HFF-Myc (cell line): ENCODE measurements around the gene ST8SIA5.

Source experiments
- DNase-seq: peaks from one replicate; pipeline ENCODE4 v3.0.0-alpha.2; 2011; ENCODE audit warnings: low read depth; ENCODE audit errors: extremely low read depth
- H3K4me3 ChIP-seq: replicated peaks from 2 replicates; pipeline ENCODE4 v1.5.1; 2011; ENCODE audit warnings: low read depth, mild to moderate bottlenecking, control low read depth, low read length
- TF ChIP-seq, protein P1 (sequence below): IDR thresholded peaks from 2 replicates; pipeline ENCODE4 v1.5.1; 2012; ENCODE audit warnings: mild to moderate bottlenecking, low read depth, low read length, control low read depth; ENCODE audit errors: missing control alignments

ST8SIA5 gene

GRCh38 chr18:46679846-46680598 lies 76.8 kb downstream of the ST8SIA5 start:
- DNase-seq = no peak
- TF ChIP-seq, protein P1, sequence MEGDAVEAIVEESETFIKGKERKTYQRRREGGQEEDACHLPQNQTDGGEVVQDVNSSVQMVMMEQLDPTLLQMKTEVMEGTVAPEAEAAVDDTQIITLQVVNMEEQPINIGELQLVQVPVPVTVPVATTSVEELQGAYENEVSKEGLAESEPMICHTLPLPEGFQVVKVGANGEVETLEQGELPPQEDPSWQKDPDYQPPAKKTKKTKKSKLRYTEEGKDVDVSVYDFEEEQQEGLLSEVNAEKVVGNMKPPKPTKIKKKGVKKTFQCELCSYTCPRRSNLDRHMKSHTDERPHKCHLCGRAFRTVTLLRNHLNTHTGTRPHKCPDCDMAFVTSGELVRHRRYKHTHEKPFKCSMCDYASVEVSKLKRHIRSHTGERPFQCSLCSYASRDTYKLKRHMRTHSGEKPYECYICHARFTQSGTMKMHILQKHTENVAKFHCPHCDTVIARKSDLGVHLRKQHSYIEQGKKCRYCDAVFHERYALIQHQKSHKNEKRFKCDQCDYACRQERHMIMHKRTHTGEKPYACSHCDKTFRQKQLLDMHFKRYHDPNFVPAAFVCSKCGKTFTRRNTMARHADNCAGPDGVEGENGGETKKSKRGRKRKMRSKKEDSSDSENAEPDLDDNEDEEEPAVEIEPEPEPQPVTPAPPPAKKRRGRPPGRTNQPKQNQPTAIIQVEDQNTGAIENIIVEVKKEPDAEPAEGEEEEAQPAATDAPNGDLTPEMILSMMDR = no peak
- no peak overlapping the region for H3K4me3 ChIP-seq

GRCh38 chr18:46678785-46679399 lies 78.0 kb downstream of the ST8SIA5 start:
- no peak overlapping the region for H3K4me3 ChIP-seq
- TF ChIP-seq, protein P1 = no peak
- DNase-seq = no peak

- TF ChIP-seq, protein P1 = no peak
- no peak for DNase-seq
- no peak overlapping the region for H3K4me3 ChIP-seq
Measured at GRCh38 chr18:46678041-46678440, 78.8 kb downstream of the ST8SIA5 start.

- TF ChIP-seq, protein P1 = peak; percentile 28
- H3K4me3 ChIP-seq = no peak overlapping the region
- DNase-seq = peak; percentile 3
Measured at GRCh38 chr18:46677611-46678010, 79.2 kb downstream of the ST8SIA5 start.

- no peak for DNase-seq
- TF ChIP-seq, protein P1 = no peak
- H3K4me3 ChIP-seq = no peak overlapping the region
Measured at GRCh38 chr18:46676182-46676835, 80.5 kb downstream of the ST8SIA5 start.

GRCh38 chr18:46675112-46675511 lies 81.7 kb downstream of the ST8SIA5 start:
- H3K4me3 ChIP-seq = no peak overlapping the region
- no peak for DNase-seq
- TF ChIP-seq, protein P1 = no peak
